GM23338 (cell line): ENCODE measurements around the gene ETFA. TPM values are rescaled to one million over a fixed set of nuclear protein-coding genes. Genes with fewer than 3 reads are reported as not detected.

ENCODE experiments used
- ATAC-seq: fragments of 200-7000 bp; cut with Tn5 transposase; 3 replicates; pipeline ENCODE4 v1.9.1; 2020
- DNase-seq: peaks from one replicate; pipeline ENCODE4 v3.0.0-alpha.2; 2015; ENCODE audit warnings: low spot score
- H2AFZ ChIP-seq: fragments of 200-600 bp; sonication (generic); 2 replicates; pipeline ENCODE4 v1.8.0; 2016; ENCODE audit warnings: antibody characterized with exemption, mild to moderate bottlenecking, moderate library complexity
- H3F3A ChIP-seq: fragments of 200-600 bp; sonication (generic); replicated peaks from 2 replicates; pipeline ENCODE4 v1.8.0; 2017; ENCODE audit warnings: antibody characterized with exemption, mixed run types, low read depth
- H3K27ac ChIP-seq: fragments of 200-600 bp; sonication (generic); 2 replicates; pipeline ENCODE4 v1.6.1; 2016; ENCODE audit warnings: low read depth
- H3K27me3 ChIP-seq: fragments of 200-600 bp; sonication (generic); 2 replicates; pipeline ENCODE4 v1.8.0; 2016; ENCODE audit warnings: mild to moderate bottlenecking, mixed run types, moderate library complexity; ENCODE audit not compliant: insufficient read depth
- H3K36me3 ChIP-seq: fragments of 200-600 bp; sonication (generic); 2 replicates; pipeline ENCODE4 v1.8.0; 2016; ENCODE audit warnings: mild to moderate bottlenecking; ENCODE audit not compliant: insufficient read depth
- H3K4me1 ChIP-seq: fragments of 200-600 bp; sonication (generic); 2 replicates; pipeline ENCODE4 v1.8.0; 2016; ENCODE audit warnings: mild to moderate bottlenecking, moderate library complexity; ENCODE audit not compliant: insufficient read depth
- H3K4me2 ChIP-seq: fragments of 200-600 bp; sonication (generic); 2 replicates; pipeline ENCODE4 v1.7.1; 2017; ENCODE audit warnings: mixed run types
- H3K4me3 ChIP-seq: fragments of 200-600 bp; sonication (generic); 2 replicates; pipeline ENCODE4 v1.6.1; 2016; ENCODE audit warnings: mixed run types
- H3K79me2 ChIP-seq: fragments of 200-600 bp; sonication (generic); replicated peaks from 2 replicates; pipeline ENCODE4 v1.8.0; 2017; ENCODE audit warnings: mild to moderate bottlenecking; ENCODE audit not compliant: insufficient read depth
- H3K9me2 ChIP-seq: fragments of 200-600 bp; sonication (generic); 2 replicates; pipeline ENCODE4 v1.8.0; 2017; ENCODE audit not compliant: insufficient read depth
- H4K20me1 ChIP-seq: fragments of 200-600 bp; sonication (generic); replicated peaks from 2 replicates; pipeline ENCODE4 v1.8.0; 2017; ENCODE audit warnings: mild to moderate bottlenecking; ENCODE audit not compliant: insufficient read depth
- H3K27ac Mint-ChIP-seq: 2 replicates; pipeline ENCODE4 v1.8.0; 2020; ENCODE audit warnings: inconsistent platforms, mild to moderate bottlenecking, moderate library complexity, mixed read lengths
- H3K27me3 Mint-ChIP-seq: 3 replicates; pipeline ENCODE4 v1.8.0; 2022; ENCODE audit warnings: low read depth, mild to moderate bottlenecking, moderate library complexity, mixed read lengths, inconsistent platforms; ENCODE audit not compliant: insufficient read depth, poor library complexity
- H3K36me3 Mint-ChIP-seq: 3 replicates; pipeline ENCODE4 v1.8.0; 2021; ENCODE audit warnings: low read depth, mild to moderate bottlenecking, inconsistent platforms, moderate library complexity, mixed read lengths
- H3K4me1 Mint-ChIP-seq: 3 replicates; pipeline ENCODE4 v1.8.0; 2020; ENCODE audit warnings: mild to moderate bottlenecking, inconsistent platforms, mixed read lengths
- H3K4me3 Mint-ChIP-seq: 3 replicates; pipeline ENCODE4 v1.8.0; 2021; ENCODE audit warnings: moderate library complexity, mild to moderate bottlenecking, inconsistent platforms, mixed read lengths
- H3K9me3 Mint-ChIP-seq: 3 replicates; pipeline ENCODE4 v1.8.0; 2020; ENCODE audit warnings: moderate library complexity, mild to moderate bottlenecking, inconsistent platforms, mixed read lengths
- CREB1 ChIP-seq: fragments of 250-450 bp; sonication (Bioruptor Pico); IDR thresholded peaks from 2 replicates; pipeline ENCODE4 v1.5.0; 2020; ENCODE audit warnings: low read depth, mild to moderate bottlenecking, moderate library complexity
- EZH2 ChIP-seq: fragments of 200-600 bp; sonication (generic); IDR thresholded peaks from one replicate; pipeline ENCODE4 v1.8.0; 2017; ENCODE audit warnings: antibody characterized with exemption, mild to moderate bottlenecking, low read depth; ENCODE audit not compliant: unreplicated experiment
- EZH2phosphoT487 ChIP-seq: fragments of 200-600 bp; sonication (generic); IDR thresholded peaks from one replicate; pipeline ENCODE4 v1.8.1; 2018; ENCODE audit warnings: antibody characterized with exemption; ENCODE audit not compliant: unreplicated experiment
- JUNB ChIP-seq: IDR thresholded peaks from one replicate; pipeline ENCODE4 v1.6.1; 2016; ENCODE audit warnings: antibody characterized with exemption; ENCODE audit not compliant: unreplicated experiment
- NANOG ChIP-seq: IDR thresholded peaks from 2 replicates; pipeline ENCODE4 v1.6.1; 2016; ENCODE audit warnings: antibody characterized with exemption, borderline replicate concordance
- POLR2AphosphoS5 ChIP-seq: IDR thresholded peaks from 2 replicates; pipeline ENCODE4 v1.6.1; 2016; ENCODE audit warnings: antibody characterized with exemption, low read depth
- STAT1 ChIP-seq: IDR thresholded peaks from one replicate; pipeline ENCODE4 v1.6.1; 2016; ENCODE audit warnings: antibody characterized with exemption; ENCODE audit not compliant: unreplicated experiment
- ZNF331 ChIP-seq: fragments of 250-450 bp; sonication (Bioruptor Pico); IDR thresholded peaks from 2 replicates; pipeline ENCODE4 v1.5.0; 2020; ENCODE audit warnings: low read depth, mild to moderate bottlenecking, moderate library complexity
- polyA plus RNA-seq: library from polyadenylated mRNA; unstranded; fragments of >200 nt; fragmentation: Nextera tagmentation; extraction: Ambion mirVana; gene quantifications from 2 replicates; pipeline ENCODE4 v1.2.1, GENCODE V29; 2016
- total RNA-seq: library from RNA; depleted of rRNA; stranded (reverse); fragments of >200 nt; shearing (Covaris generic); gene quantifications from 2 replicates; pipeline ENCODE4 v1.2.3, GENCODE V29; 2014
- TF ChIP-seq, protein P1 (sequence below): IDR thresholded peaks from 2 replicates; pipeline ENCODE4 v1.6.1; 2016; ENCODE audit warnings: antibody characterized with exemption
- TF ChIP-seq, protein P2 (sequence below), 2 experiments: fragments of 200-600 bp in 1 of 2; sonication (generic) in 1 of 2; conservative IDR thresholded peaks; 2 replicates each; pipeline versions ENCODE4 v1.5.1 to v1.6.1; 2016 to 2017; ENCODE audit warnings: antibody characterized with exemption in 2 of 2, low read depth in 2 of 2, mild to moderate bottlenecking in 2 of 2, moderate library complexity in 1 of 2

ETFA gene
- total and polyA plus RNA-seq, 2 experiments from 2014 or later = 52.9 to 69.1 TPM

DNA sequence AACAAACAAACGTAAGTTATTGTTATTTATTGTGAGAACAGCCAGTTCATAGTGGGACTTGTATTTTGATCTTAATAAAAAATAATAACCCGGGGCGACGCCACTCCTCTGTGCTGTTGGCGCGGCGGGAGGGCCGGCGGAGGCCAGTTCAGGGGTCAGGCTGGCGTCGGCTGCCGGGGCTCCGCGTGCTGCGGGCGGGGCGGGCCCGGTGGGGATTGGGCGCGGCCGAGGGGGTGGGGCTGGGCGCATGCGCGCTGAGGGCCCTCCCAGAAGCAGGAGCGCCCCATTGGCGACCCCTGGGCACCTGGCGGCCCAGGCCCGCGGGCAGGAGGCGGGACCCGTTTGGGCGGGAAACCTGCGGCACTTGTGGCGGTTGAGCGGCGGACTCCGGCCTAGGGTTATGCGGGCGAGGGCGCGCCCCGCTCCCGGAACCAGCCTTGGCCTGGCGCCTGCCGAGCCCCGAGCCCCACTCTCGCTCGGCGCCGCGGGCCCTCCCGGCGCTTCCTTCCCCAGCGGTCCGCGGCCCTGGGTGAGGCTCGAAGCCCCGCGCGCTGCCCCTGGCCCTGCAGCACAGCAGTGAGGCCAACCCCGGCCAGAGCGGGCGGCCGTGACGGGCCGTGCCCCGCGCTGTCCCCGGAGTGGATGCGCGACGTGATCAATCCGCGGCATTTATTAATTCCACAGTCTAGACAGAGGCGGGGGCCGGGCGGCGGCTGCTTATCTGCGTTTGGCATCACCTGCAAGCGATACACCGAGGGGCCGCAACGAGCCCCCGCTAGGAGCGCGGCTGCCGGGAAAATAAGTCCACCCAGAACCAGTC is 31.3 kb upstream of the ETFA start (continued):
- no peak for TF ChIP-seq JUNB
- no peak for TF ChIP-seq POLR2AphosphoS5
- TF ChIP-seq EZH2 = peak; percentile 80
- no peak for TF ChIP-seq NANOG

DNA sequence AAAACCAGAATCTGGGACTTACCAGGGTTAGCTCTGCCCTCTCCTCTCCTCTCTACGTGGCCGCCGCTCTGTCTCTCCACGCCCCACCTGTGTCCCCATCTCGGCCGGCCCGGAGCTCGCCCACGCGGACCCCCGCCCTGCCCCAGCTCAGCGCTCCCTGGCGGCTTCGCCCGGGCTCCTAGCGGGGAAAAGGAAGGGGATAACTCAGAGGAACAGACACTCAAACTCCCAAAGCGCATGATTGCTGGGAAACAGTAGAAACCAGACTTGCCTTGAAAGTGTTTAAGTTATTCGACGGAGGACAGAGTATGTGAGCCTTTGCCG is 30.8 kb upstream of the ETFA start:
- peaks cover 100% of the 10 kb centered on the region for H3K27me3 ChIP-seq
- no peak for ATAC-seq
- peaks cover 94% of the 10 kb centered on the region for H3K27me3 Mint-ChIP-seq

DNA sequence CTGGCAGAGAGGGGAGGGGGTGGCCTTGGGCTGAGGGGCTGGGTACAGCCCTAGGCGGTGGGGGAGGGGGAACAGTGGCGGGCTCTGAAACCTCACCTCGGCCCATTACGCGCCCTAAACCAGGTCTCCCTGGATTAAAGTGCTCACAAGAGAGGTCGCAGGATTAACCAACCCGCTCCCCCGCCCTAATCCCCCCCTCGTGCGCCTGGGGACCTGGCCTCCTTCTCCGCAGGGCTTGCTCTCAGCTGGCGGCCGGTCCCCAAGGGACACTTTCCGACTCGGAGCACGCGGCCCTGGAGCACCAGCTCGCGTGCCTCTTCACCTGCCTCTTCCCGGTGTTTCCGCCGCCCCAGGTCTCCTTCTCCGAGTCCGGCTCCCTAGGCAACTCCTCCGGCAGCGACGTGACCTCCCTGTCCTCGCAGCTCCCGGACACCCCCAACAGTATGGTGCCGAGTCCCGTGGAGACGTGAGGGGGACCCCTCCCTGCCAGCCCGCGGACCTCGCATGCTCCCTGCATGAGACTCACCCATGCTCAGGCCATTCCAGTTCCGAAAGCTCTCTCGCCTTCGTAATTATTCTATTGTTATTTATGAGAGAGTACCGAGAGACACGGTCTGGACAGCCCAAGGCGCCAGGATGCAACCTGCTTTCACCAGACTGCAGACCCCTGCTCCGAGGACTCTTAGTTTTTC is 30.2 kb upstream of the ETFA start:
- Mint-ChIP-seq H3K9me3 (peaks cover 8% of the 10 kb centered on the region), H3K36me3 (peaks cover 2% of the 10 kb centered on the region; the same call in 1 of the 3 replicates), H3K4me3 (peak overlapping the region; percentile 75), H3K27me3 (peaks cover 96% of the 10 kb centered on the region), H3K27ac (no peak overlapping the region), H3K4me1 (peaks cover 48% of the 10 kb centered on the region)
- Histone ChIP-seq H3K27ac (no peak overlapping the region), H3K4me1 (peaks cover 52% of the 10 kb centered on the region), H3K27me3 (peaks cover 99% of the 10 kb centered on the region), H3F3A (peaks cover 12% of the 10 kb centered on the region), H4K20me1 (peaks cover 28% of the 10 kb centered on the region), H3K36me3 (no peaks in the 10 kb centered on the region), H3K4me3 (peak overlapping the region; percentile 50), H3K4me2 (peak overlapping the region; percentile 86), H3K79me2 (no peaks in the 10 kb centered on the region), H2AFZ (peak overlapping the region; percentile 59; the same call in 1 of the 2 replicates), H3K9me2 (no peaks in the 10 kb centered on the region)
- DNase-seq = peak; percentile 42
- TF ChIP-seq CREB1 (CRISPR knock-in tag) (no peak), ZNF331 (CRISPR knock-in tag) (no peak), EZH2 (peak; percentile 91), EZH2phosphoT487 (peak; percentile 18)
- TF ChIP-seq, protein P1, sequence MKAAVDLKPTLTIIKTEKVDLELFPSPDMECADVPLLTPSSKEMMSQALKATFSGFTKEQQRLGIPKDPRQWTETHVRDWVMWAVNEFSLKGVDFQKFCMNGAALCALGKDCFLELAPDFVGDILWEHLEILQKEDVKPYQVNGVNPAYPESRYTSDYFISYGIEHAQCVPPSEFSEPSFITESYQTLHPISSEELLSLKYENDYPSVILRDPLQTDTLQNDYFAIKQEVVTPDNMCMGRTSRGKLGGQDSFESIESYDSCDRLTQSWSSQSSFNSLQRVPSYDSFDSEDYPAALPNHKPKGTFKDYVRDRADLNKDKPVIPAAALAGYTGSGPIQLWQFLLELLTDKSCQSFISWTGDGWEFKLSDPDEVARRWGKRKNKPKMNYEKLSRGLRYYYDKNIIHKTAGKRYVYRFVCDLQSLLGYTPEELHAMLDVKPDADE = no peak
- TF ChIP-seq, protein P2, sequence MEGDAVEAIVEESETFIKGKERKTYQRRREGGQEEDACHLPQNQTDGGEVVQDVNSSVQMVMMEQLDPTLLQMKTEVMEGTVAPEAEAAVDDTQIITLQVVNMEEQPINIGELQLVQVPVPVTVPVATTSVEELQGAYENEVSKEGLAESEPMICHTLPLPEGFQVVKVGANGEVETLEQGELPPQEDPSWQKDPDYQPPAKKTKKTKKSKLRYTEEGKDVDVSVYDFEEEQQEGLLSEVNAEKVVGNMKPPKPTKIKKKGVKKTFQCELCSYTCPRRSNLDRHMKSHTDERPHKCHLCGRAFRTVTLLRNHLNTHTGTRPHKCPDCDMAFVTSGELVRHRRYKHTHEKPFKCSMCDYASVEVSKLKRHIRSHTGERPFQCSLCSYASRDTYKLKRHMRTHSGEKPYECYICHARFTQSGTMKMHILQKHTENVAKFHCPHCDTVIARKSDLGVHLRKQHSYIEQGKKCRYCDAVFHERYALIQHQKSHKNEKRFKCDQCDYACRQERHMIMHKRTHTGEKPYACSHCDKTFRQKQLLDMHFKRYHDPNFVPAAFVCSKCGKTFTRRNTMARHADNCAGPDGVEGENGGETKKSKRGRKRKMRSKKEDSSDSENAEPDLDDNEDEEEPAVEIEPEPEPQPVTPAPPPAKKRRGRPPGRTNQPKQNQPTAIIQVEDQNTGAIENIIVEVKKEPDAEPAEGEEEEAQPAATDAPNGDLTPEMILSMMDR (conservative IDR thresholded peaks at IDR 0.05; ENCODE audit: low read depth in 2 of 2) = no peak
- ATAC-seq = peak; percentile 7

More for the DNA sequence above, 30.8 kb upstream of the ETFA start:
- Mint-ChIP-seq H3K4me3 (peak overlapping the region; percentile 68), H3K36me3 (peaks cover 2% of the 10 kb centered on the region; the same call in 1 of the 3 replicates), H3K27ac (no peak overlapping the region), H3K9me3 (peaks cover 8% of the 10 kb centered on the region), H3K4me1 (peaks cover 43% of the 10 kb centered on the region)
- H3K9me2 ChIP-seq = no peaks in the 10 kb centered on the region
- H3K4me2 ChIP-seq = peak overlapping the region; percentile 86
- peaks cover 9% of the 10 kb centered on the region for H3F3A ChIP-seq
- no peaks in the 10 kb centered on the region for H3K36me3 ChIP-seq
- H2AFZ ChIP-seq = peak overlapping the region; percentile 59; the same call in 1 of the 2 replicates
- no peaks in the 10 kb centered on the region for H3K79me2 ChIP-seq
- H3K4me1 ChIP-seq = peaks cover 51% of the 10 kb centered on the region
- peak overlapping the region; percentile 50 for H3K4me3 ChIP-seq
- TF ChIP-seq EZH2phosphoT487 (peak; percentile 43), STAT1 (no peak)
- H4K20me1 ChIP-seq = peaks cover 28% of the 10 kb centered on the region
- no peak overlapping the region for H3K27ac ChIP-seq
- no peak for DNase-seq
